Muscle layer of duodenum (tissue), 2 donors: ENCODE data around the gene SCARF2.
"Not testable (repeated sequence)": the region's sequence is repeated elsewhere in the genome, so short reads cannot be mapped to it uniquely, and the experiment has no call there.

Source experiments
- H3K27ac ChIP-seq: one replicate; pipeline ENCODE4 v1.7.0; 2013; ENCODE audit warnings: mild to moderate bottlenecking, low read length
- H3K27me3 ChIP-seq: one replicate; pipeline ENCODE4 v1.7.0; 2013; ENCODE audit warnings: low read depth, mild to moderate bottlenecking, control low read depth, low read length
- H3K36me3 ChIP-seq, 2 donors: one replicate each; pipeline ENCODE4 v1.7.0; 2013; ENCODE audit warnings: low read length in 2 of 2, control low read depth in 1 of 2, mild to moderate bottlenecking in 1 of 2; ENCODE audit not compliant: insufficient read depth in 2 of 2, control insufficient read depth in 1 of 2
- H3K4me1 ChIP-seq, 2 donors: one replicate each; pipeline ENCODE4 v1.7.0; 2013; ENCODE audit warnings: low read length in 2 of 2, mild to moderate bottlenecking in 2 of 2, control low read depth in 1 of 2, moderate library complexity in 1 of 2; ENCODE audit not compliant: insufficient read depth in 2 of 2, control insufficient read depth in 1 of 2
- H3K4me3 ChIP-seq, 2 donors: one replicate each; pipeline ENCODE4 v1.7.0; 2013; ENCODE audit warnings: low read length in 2 of 2, low read depth in 1 of 2, mild to moderate bottlenecking in 1 of 2
- H3K9me3 ChIP-seq, 2 donors: one replicate each; pipeline ENCODE4 v1.7.0; 2013; ENCODE audit warnings: low read length in 2 of 2, control low read depth in 1 of 2, mild to moderate bottlenecking in 1 of 2; ENCODE audit not compliant: control insufficient read depth in 1 of 2
- donor health status: healthy.

The SCARF2 gene

GRCh38 chr22:20392983-20393704 lies 44.5 kb downstream of the SCARF2 start:
- Histone ChIP-seq H3K4me3 (peak overlapping the region; percentile 89 to 92), H3K27ac (peak overlapping the region; percentile 63), H3K27me3 (no peaks in the 10 kb centered on the region), H3K9me3 (no peaks in the 10 kb centered on the region), H3K36me3 (no peaks in the 10 kb centered on the region), H3K4me1 (peaks cover 8 to 15% of the 10 kb centered on the region in 2 donors)

- not testable (repeated sequence) for H3K27ac ChIP-seq, H3K9me3 ChIP-seq, H3K27me3 ChIP-seq, H3K36me3 ChIP-seq, H3K4me3 ChIP-seq
- H3K4me1 ChIP-seq: peaks cover 8 to 15% of the 10 kb centered on the region in 2 donors
These were observed 45.2 kb downstream of the SCARF2 start for GRCh38 chr22:20392365-20392881.

GRCh38 chr22:20391222-20391621 lies 46.4 kb downstream of the SCARF2 start:
- no peak overlapping the region for H3K4me3 ChIP-seq
- H3K36me3 ChIP-seq: no peaks in the 10 kb centered on the region
- H3K27ac ChIP-seq: no peak overlapping the region
- peaks cover 8 to 15% of the 10 kb centered on the region in 2 donors for H3K4me1 ChIP-seq
- H3K9me3 ChIP-seq: no peaks in the 10 kb centered on the region
- H3K27me3 ChIP-seq: no peaks in the 10 kb centered on the region

- Histone ChIP-seq H3K36me3 (no peaks in the 10 kb centered on the region), H3K27me3 (no peaks in the 10 kb centered on the region), H3K4me3 (no peak overlapping the region), H3K27ac (no peak overlapping the region), H3K4me1 (peaks cover 6 to 11% of the 10 kb centered on the region in 2 donors), H3K9me3 (no peaks in the 10 kb centered on the region)
These were observed 47.2 kb downstream of the SCARF2 start for GRCh38 chr22:20390394-20390907.

- Histone ChIP-seq H3K27ac (no peak overlapping the region), H3K9me3 (no peaks in the 10 kb centered on the region), H3K4me1 (no peaks in the 10 kb centered on the region), H3K27me3 (no peaks in the 10 kb centered on the region), H3K4me3 (no peak overlapping the region), H3K36me3 (no peaks in the 10 kb centered on the region)
These were observed 48.3 kb downstream of the SCARF2 start for GRCh38 chr22:20389288-20389687.

GRCh38 chr22:20388200-20388599 lies 49.4 kb downstream of the SCARF2 start:
- Histone ChIP-seq H3K27me3 (no peaks in the 10 kb centered on the region), H3K9me3 (no peaks in the 10 kb centered on the region), H3K27ac (no peak overlapping the region), H3K4me1 (no peaks in the 10 kb centered on the region), H3K36me3 (no peaks in the 10 kb centered on the region), H3K4me3 (no peak overlapping the region)

- H3K36me3 ChIP-seq: no peaks in the 10 kb centered on the region
- H3K4me1 ChIP-seq: no peaks in the 10 kb centered on the region
- no peak overlapping the region for H3K4me3 ChIP-seq
- no peaks in the 10 kb centered on the region for H3K27me3 ChIP-seq
- H3K27ac ChIP-seq: no peak overlapping the region
- H3K9me3 ChIP-seq: no peaks in the 10 kb centered on the region
These were observed 50.7 kb downstream of the SCARF2 start for GRCh38 chr22:20386972-20387371.

GRCh38 chr22:20386336-20386735 lies 51.3 kb downstream of the SCARF2 start:
- no peaks in the 10 kb centered on the region for H3K9me3 ChIP-seq
- no peaks in the 10 kb centered on the region for H3K4me1 ChIP-seq

GRCh38 chr22:20384865-20385264 lies 52.8 kb downstream of the SCARF2 start:
- no peaks in the 10 kb centered on the region for H3K9me3 ChIP-seq
- no peaks in the 10 kb centered on the region for H3K36me3 ChIP-seq
- no peak overlapping the region for H3K4me3 ChIP-seq
- no peaks in the 10 kb centered on the region for H3K27me3 ChIP-seq
- H3K27ac ChIP-seq: no peak overlapping the region
- H3K4me1 ChIP-seq: no peaks in the 10 kb centered on the region

More at GRCh38 chr22:20386336-20386735, 51.3 kb downstream of the SCARF2 start:
- Histone ChIP-seq H3K36me3 (no peaks in the 10 kb centered on the region), H3K27me3 (no peaks in the 10 kb centered on the region), H3K27ac (no peak overlapping the region), H3K4me3 (no peak overlapping the region)

- Histone ChIP-seq H3K4me1 (no peaks in the 10 kb centered on the region), H3K36me3 (no peaks in the 10 kb centered on the region), H3K27me3 (no peaks in the 10 kb centered on the region), H3K27ac (no peak overlapping the region), H3K9me3 (no peaks in the 10 kb centered on the region), H3K4me3 (no peak overlapping the region)
These were observed 53.5 kb downstream of the SCARF2 start for GRCh38 chr22:20384171-20384570.

- no peak overlapping the region for H3K4me3 ChIP-seq
- H3K36me3 ChIP-seq: no peaks in the 10 kb centered on the region
- H3K27me3 ChIP-seq: no peaks in the 10 kb centered on the region
- no peak overlapping the region for H3K27ac ChIP-seq
- H3K9me3 ChIP-seq: no peaks in the 10 kb centered on the region
- H3K4me1 ChIP-seq: no peaks in the 10 kb centered on the region
These were observed 54.1 kb downstream of the SCARF2 start for GRCh38 chr22:20383538-20383937.

GRCh38 chr22:20380486-20380885 lies 57.1 kb downstream of the SCARF2 start:
- H3K9me3 ChIP-seq: no peaks in the 10 kb centered on the region

More at GRCh38 chr22:20380486-20380885, 57.1 kb downstream of the SCARF2 start:
- no peaks in the 10 kb centered on the region for H3K27me3 ChIP-seq
- no peak overlapping the region for H3K4me3 ChIP-seq
- H3K36me3 ChIP-seq: no peaks in the 10 kb centered on the region
- H3K4me1 ChIP-seq: no peaks in the 10 kb centered on the region
- H3K27ac ChIP-seq: no peak overlapping the region
